NCI-H1105 (cell line): ENCODE data around the gene TCEA2.
"Not testable (repeated sequence)": the region's sequence is repeated elsewhere in the genome, so short reads cannot be mapped to it uniquely, and the experiment has no call there.

Experiments
- DNase-seq: peaks from one replicate; lab custom pipeline; 2025; lab: John Stamatoyannopoulos, UW

TCEA2 gene

GRCh38 chr20:64108731-64109681 is 46.0 kb downstream of the TCEA2 start:
- no peak for DNase-seq

GRCh38 chr20:64109831-64110391 is 46.9 kb downstream of the TCEA2 start:
- DNase-seq = no peak

GRCh38 chr20:64110411-64111068 is 47.5 kb downstream of the TCEA2 start:
- DNase-seq = no peak

- DNase-seq = no peak
Measured at GRCh38 chr20:64111841-64112641, 49.0 kb downstream of the TCEA2 start.

- DNase-seq = no peak
Measured at GRCh38 chr20:64112691-64113443, 49.9 kb downstream of the TCEA2 start.

- no peak for DNase-seq
Measured at GRCh38 chr20:64113444-64113775, 50.4 kb downstream of the TCEA2 start.

GRCh38 chr20:64113796-64114355 is 50.9 kb downstream of the TCEA2 start:
- DNase-seq = no peak

GRCh38 chr20:64114356-64114971 is 51.5 kb downstream of the TCEA2 start:
- DNase-seq = no peak

- DNase-seq = no peak
Measured at GRCh38 chr20:64115171-64115911, 52.3 kb downstream of the TCEA2 start.

- no peak for DNase-seq
Measured at GRCh38 chr20:64116016-64116415, 53.0 kb downstream of the TCEA2 start.

- DNase-seq = no peak
Measured at GRCh38 chr20:64116541-64117431, 53.8 kb downstream of the TCEA2 start.

GRCh38 chr20:64117432-64117777 is 54.4 kb downstream of the TCEA2 start:
- DNase-seq = not testable (repeated sequence)

- no peak for DNase-seq
Measured at GRCh38 chr20:64119301-64119680, 56.3 kb downstream of the TCEA2 start.

GRCh38 chr20:64119681-64120341 is 56.8 kb downstream of the TCEA2 start:
- DNase-seq = no peak

- no peak for DNase-seq
Measured at GRCh38 chr20:64121586-64121985, 58.6 kb downstream of the TCEA2 start.
